ENCODE measurements around the gene SLC35F3.

SLC35F3 gene

DNA sequence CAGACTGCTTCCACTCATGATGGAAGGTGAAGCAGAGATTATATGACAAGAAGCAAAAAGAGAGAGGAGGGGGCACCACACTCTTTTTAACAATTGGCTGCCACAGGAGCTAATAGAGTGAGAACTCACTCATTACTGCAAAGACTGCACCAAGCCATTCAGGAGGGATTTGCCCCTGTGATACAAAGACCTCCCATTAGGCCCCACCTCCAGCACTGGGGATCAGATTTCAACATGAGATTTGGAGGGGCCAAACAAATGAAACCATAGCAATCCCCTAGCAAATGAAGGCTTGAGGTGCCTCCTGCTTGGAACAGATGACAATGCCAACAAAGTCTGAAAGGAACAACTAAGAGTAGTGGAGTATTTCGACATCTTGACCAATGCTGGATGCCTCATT, 346.3 kb downstream of the SLC35F3 start:
- peaks cover 0 to 4% of the 10 kb centered on the region in 2 donors for H3K4me1 ChIP-seq (ENCODE audit: control insufficient read depth in 2 of 2, insufficient read depth in 1 of 2, low read depth in 1 of 2, low read length in 2 of 2)
- no peak overlapping the region for H3K23ac ChIP-seq (ENCODE audit: low read depth, low read length, poor library complexity)
- no peak overlapping the region for H2BK120ac ChIP-seq (ENCODE audit: low read depth, low read length)
- peak overlapping the region; percentile 34 for H3K4me2 ChIP-seq (ENCODE audit: insufficient read depth, low read length, poor library complexity, severe bottlenecking)
- peaks cover 2 to 7% of the 10 kb centered on the region in 2 donors for H3K9me3 ChIP-seq (replicated peaks in 1 of 2; ENCODE audit: control insufficient read depth in 2 of 2, insufficient read depth in 1 of 2, low read depth in 1 of 2, low read length in 2 of 2)
- no peak overlapping the region for H2BK15ac ChIP-seq (ENCODE audit: low read length)
- no peaks in the 10 kb centered on the region for H3K36me3 ChIP-seq (replicated peaks in 1 of 2; ENCODE audit: control insufficient read depth in 2 of 2, insufficient read depth in 2 of 2, low read length in 2 of 2)
- H3K14ac ChIP-seq (ENCODE audit: low read length), result no peak overlapping the region
- H2BK5ac ChIP-seq (ENCODE audit: low read length), result no peak overlapping the region
- no peak overlapping the region for H4K91ac ChIP-seq (ENCODE audit: low read depth, low read length, poor library complexity)
- H3K9ac ChIP-seq (ENCODE audit: low read depth, low read length, poor library complexity), result no peak overlapping the region
- no CpG with 5 or more reads among the region's 1 CpG for WGBS, 2 donors (ENCODE audit: extremely low coverage in 2 of 2, insufficient read length in 2 of 2, insufficient replicate concordance in 1 of 2)
- no peak overlapping the region for H4K8ac ChIP-seq (ENCODE audit: low read depth, low read length)
- H3K18ac ChIP-seq (ENCODE audit: low read length), result no peak overlapping the region
- H3K27ac ChIP-seq (replicated peaks; ENCODE audit: low read length), result peak overlapping the region; percentile 69
- no peak overlapping the region for H3K4ac ChIP-seq (ENCODE audit: low read length)
- H2AK5ac ChIP-seq (ENCODE audit: low read depth, low read length), result no peak overlapping the region
- no peak overlapping the region for H2BK12ac ChIP-seq (ENCODE audit: low read length)
- DNase-seq (ENCODE audit: low spot score), result peak; percentile 69
- no peak overlapping the region for H3K4me3 ChIP-seq (ENCODE audit: low read length in 2 of 2)
- no peaks in the 10 kb centered on the region for H3K27me3 ChIP-seq (ENCODE audit: control insufficient read depth in 3 of 3, insufficient read depth in 3 of 3, low read depth in 1 of 3, low read length in 3 of 3)
- no peaks in the 10 kb centered on the region for H3K79me1 ChIP-seq (ENCODE audit: low read depth, low read length)
- H2AFZ ChIP-seq (ENCODE audit: low read length), result no peak overlapping the region

DNA sequence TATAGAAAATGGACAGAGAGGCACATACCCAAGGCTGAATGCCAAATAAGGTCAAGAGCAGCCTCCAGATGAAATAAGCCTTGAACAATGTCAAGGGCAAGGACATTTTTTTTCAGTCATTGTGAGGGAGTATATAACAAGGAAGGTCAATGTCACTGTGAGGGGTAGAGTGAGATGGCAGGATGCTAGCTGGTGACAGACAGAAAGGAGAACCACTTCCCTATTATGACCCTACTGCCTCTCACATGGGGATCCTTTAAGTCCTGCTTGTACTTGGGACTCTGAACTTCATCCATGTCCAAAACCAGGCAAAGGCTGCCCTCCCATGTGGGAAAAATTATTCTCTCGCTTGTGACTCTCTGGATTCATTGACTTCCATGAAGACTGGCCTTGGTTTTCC, 349.3 kb downstream of the SLC35F3 start:
- H3K4me3 ChIP-seq (ENCODE audit: low read length in 2 of 2), result no peak overlapping the region
- H3K4me2 ChIP-seq (ENCODE audit: insufficient read depth, low read length, poor library complexity, severe bottlenecking), result no peak overlapping the region
- H3K4me1 ChIP-seq (ENCODE audit: control insufficient read depth in 2 of 2, insufficient read depth in 1 of 2, low read depth in 1 of 2, low read length in 2 of 2), result peaks cover 0 to 4% of the 10 kb centered on the region in 2 donors
- no CpG with 5 or more reads among the region's 1 CpG for WGBS, 2 donors (ENCODE audit: extremely low coverage in 2 of 2, insufficient read length in 2 of 2, insufficient replicate concordance in 1 of 2)
- no peaks in the 10 kb centered on the region for H3K79me1 ChIP-seq (ENCODE audit: low read depth, low read length)
- H3K36me3 ChIP-seq (replicated peaks in 1 of 2; ENCODE audit: control insufficient read depth in 2 of 2, insufficient read depth in 2 of 2, low read length in 2 of 2), result no peaks in the 10 kb centered on the region
- H3K9me3 ChIP-seq (replicated peaks in 1 of 2; ENCODE audit: control insufficient read depth in 2 of 2, insufficient read depth in 1 of 2, low read depth in 1 of 2, low read length in 2 of 2), result peaks cover 0 to 5% of the 10 kb centered on the region in 2 donors
- no peak overlapping the region for H2AK5ac ChIP-seq (ENCODE audit: low read depth, low read length)
- no peak overlapping the region for H3K27ac ChIP-seq (replicated peaks; ENCODE audit: low read length)
- no peak overlapping the region for H4K8ac ChIP-seq (ENCODE audit: low read depth, low read length)
- no peak overlapping the region for H2BK12ac ChIP-seq (ENCODE audit: low read length)
- no peak overlapping the region for H3K4ac ChIP-seq (ENCODE audit: low read length)
- no peak overlapping the region for H3K9ac ChIP-seq (ENCODE audit: low read depth, low read length, poor library complexity)
- peaks cover 0 to 3% (median 0%) of the 10 kb centered on the region in 3 experiments for H3K27me3 ChIP-seq (ENCODE audit: control insufficient read depth in 3 of 3, insufficient read depth in 3 of 3, low read depth in 1 of 3, low read length in 3 of 3)
- no peak overlapping the region for H2BK5ac ChIP-seq (ENCODE audit: low read length)
- no peak overlapping the region for H2AFZ ChIP-seq (ENCODE audit: low read length)
- H3K14ac ChIP-seq (ENCODE audit: low read length), result no peak overlapping the region
- H4K91ac ChIP-seq (ENCODE audit: low read depth, low read length, poor library complexity), result no peak overlapping the region
- H2BK15ac ChIP-seq (ENCODE audit: low read length), result no peak overlapping the region
- DNase-seq (ENCODE audit: low spot score), result no peak
- H2BK120ac ChIP-seq (ENCODE audit: low read depth, low read length), result no peak overlapping the region
- no peak overlapping the region for H3K23ac ChIP-seq (ENCODE audit: low read depth, low read length, poor library complexity)
- H3K18ac ChIP-seq (ENCODE audit: low read length), result no peak overlapping the region

DNA sequence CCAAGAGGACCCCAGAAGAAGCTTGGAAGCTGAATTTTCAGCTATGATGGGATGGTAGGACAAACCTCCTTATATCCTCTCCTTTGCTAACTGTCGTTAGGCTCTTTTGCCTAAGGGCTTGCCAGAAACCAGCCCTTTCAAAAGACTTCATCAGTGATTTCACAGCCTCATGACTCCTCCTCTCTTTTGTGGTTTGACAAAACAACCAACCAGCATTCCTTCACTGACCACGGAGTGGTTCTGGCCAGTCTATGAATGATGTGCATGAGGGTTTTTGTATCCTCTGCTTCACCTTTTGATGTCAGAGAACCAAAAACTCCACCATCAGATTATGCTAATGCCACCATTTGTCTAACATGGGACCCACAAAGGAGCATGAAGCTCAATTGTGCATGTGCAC, 351.9 kb downstream of the SLC35F3 start:
- Histone ChIP-seq H3K36me3 (replicated peaks in 1 of 2; ENCODE audit: control insufficient read depth in 2 of 2, insufficient read depth in 2 of 2, low read length in 2 of 2) (no peaks in the 10 kb centered on the region), H2BK12ac (ENCODE audit: low read length) (no peak overlapping the region), H2BK120ac (ENCODE audit: low read depth, low read length) (no peak overlapping the region), H3K27ac (replicated peaks; ENCODE audit: low read length) (no peak overlapping the region), H2AK5ac (ENCODE audit: low read depth, low read length) (no peak overlapping the region), H3K4ac (ENCODE audit: low read length) (no peak overlapping the region), H4K8ac (ENCODE audit: low read depth, low read length) (no peak overlapping the region), H3K79me1 (ENCODE audit: low read depth, low read length) (no peaks in the 10 kb centered on the region), H3K9me3 (replicated peaks in 1 of 2; ENCODE audit: control insufficient read depth in 2 of 2, insufficient read depth in 1 of 2, low read depth in 1 of 2, low read length in 2 of 2) (no peaks in the 10 kb centered on the region), H3K9ac (ENCODE audit: low read depth, low read length, poor library complexity) (no peak overlapping the region), H2BK5ac (ENCODE audit: low read length) (no peak overlapping the region), H2BK15ac (ENCODE audit: low read length) (no peak overlapping the region), H3K18ac (ENCODE audit: low read length) (no peak overlapping the region), H4K91ac (ENCODE audit: low read depth, low read length, poor library complexity) (no peak overlapping the region), H3K14ac (ENCODE audit: low read length) (no peak overlapping the region), H3K27me3 (ENCODE audit: control insufficient read depth in 3 of 3, insufficient read depth in 3 of 3, low read depth in 1 of 3, low read length in 3 of 3) (peaks cover 0 to 3% (median 0%) of the 10 kb centered on the region in 3 experiments), H3K4me1 (ENCODE audit: control insufficient read depth in 2 of 2, insufficient read depth in 1 of 2, low read depth in 1 of 2, low read length in 2 of 2) (no peaks in the 10 kb centered on the region), H3K4me3 (ENCODE audit: low read length in 2 of 2) (no peak overlapping the region), H2AFZ (ENCODE audit: low read length) (no peak overlapping the region), H3K23ac (ENCODE audit: low read depth, low read length, poor library complexity) (no peak overlapping the region), H3K4me2 (ENCODE audit: insufficient read depth, low read length, poor library complexity, severe bottlenecking) (no peak overlapping the region)
- WGBS, 2 donors (ENCODE audit: extremely low coverage in 2 of 2, insufficient read length in 2 of 2, insufficient replicate concordance in 1 of 2), result no CpG with 5 or more reads among the region's 2 CpGs
- no peak for DNase-seq (ENCODE audit: low spot score)

DNA sequence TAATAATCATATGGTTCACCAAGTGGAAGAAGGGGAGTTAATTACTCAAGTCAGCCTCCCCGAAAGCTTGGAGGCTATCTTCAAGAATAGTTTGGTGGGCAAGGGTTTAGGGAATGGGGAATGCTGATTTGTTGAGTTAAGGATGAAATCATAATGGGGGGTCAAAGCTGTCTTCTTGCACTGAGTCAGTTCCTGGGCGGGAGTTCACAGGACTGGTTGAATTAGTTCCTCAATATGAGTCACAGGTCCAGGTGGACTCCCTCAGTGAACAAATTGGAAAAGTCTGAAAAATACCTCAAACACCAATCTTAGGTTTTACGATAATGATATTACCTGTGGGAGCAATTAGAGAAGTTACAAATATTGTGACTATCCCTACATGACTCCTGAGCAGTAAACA, 353.6 kb downstream of the SLC35F3 start:
- no CpG with 5 or more reads among the region's 3 CpGs for WGBS, 2 donors (ENCODE audit: extremely low coverage in 2 of 2, insufficient read length in 2 of 2, insufficient replicate concordance in 1 of 2)
- H3K79me1 ChIP-seq (ENCODE audit: low read depth, low read length), result no peaks in the 10 kb centered on the region
- H3K9ac ChIP-seq (ENCODE audit: low read depth, low read length, poor library complexity), result no peak overlapping the region
- no peak for DNase-seq (ENCODE audit: low spot score)
- H3K18ac ChIP-seq (ENCODE audit: low read length), result no peak overlapping the region
- no peak overlapping the region for H3K4ac ChIP-seq (ENCODE audit: low read length)
- H3K14ac ChIP-seq (ENCODE audit: low read length), result no peak overlapping the region
- H3K9me3 ChIP-seq (replicated peaks in 1 of 2; ENCODE audit: control insufficient read depth in 2 of 2, insufficient read depth in 1 of 2, low read depth in 1 of 2, low read length in 2 of 2), result peaks cover 0 to 2% of the 10 kb centered on the region in 2 donors
- H2BK12ac ChIP-seq (ENCODE audit: low read length), result no peak overlapping the region
- no peak overlapping the region for H3K4me2 ChIP-seq (ENCODE audit: insufficient read depth, low read length, poor library complexity, severe bottlenecking)
- H3K23ac ChIP-seq (ENCODE audit: low read depth, low read length, poor library complexity), result no peak overlapping the region
- no peak overlapping the region for H4K8ac ChIP-seq (ENCODE audit: low read depth, low read length)
- H2BK120ac ChIP-seq (ENCODE audit: low read depth, low read length), result no peak overlapping the region
- no peak overlapping the region for H2BK5ac ChIP-seq (ENCODE audit: low read length)
- no peaks in the 10 kb centered on the region for H3K36me3 ChIP-seq (replicated peaks in 1 of 2; ENCODE audit: control insufficient read depth in 2 of 2, insufficient read depth in 2 of 2, low read length in 2 of 2)
- H3K4me1 ChIP-seq (ENCODE audit: control insufficient read depth in 2 of 2, insufficient read depth in 1 of 2, low read depth in 1 of 2, low read length in 2 of 2), result no peaks in the 10 kb centered on the region
- no peak overlapping the region for H2AFZ ChIP-seq (ENCODE audit: low read length)
- H4K91ac ChIP-seq (ENCODE audit: low read depth, low read length, poor library complexity), result no peak overlapping the region
- H3K27ac ChIP-seq (replicated peaks; ENCODE audit: low read length), result no peak overlapping the region
- no peak overlapping the region for H3K4me3 ChIP-seq (ENCODE audit: low read length in 2 of 2)
- no peak overlapping the region for H2BK15ac ChIP-seq (ENCODE audit: low read length)
- no peak overlapping the region for H2AK5ac ChIP-seq (ENCODE audit: low read depth, low read length)
- H3K27me3 ChIP-seq (ENCODE audit: control insufficient read depth in 3 of 3, insufficient read depth in 3 of 3, low read depth in 1 of 3, low read length in 3 of 3), result peaks cover 0 to 7% (median 3%) of the 10 kb centered on the region in 3 experiments

Measured in neuronal stem cell (in vitro differentiated cells).